ENCODE results near the gene OR1J2.

The OR1J2 gene

GRCh38 chr9:122538757-122539156 is 28.2 kb downstream of the OR1J2 start:
- TF ChIP-seq, protein P1, sequence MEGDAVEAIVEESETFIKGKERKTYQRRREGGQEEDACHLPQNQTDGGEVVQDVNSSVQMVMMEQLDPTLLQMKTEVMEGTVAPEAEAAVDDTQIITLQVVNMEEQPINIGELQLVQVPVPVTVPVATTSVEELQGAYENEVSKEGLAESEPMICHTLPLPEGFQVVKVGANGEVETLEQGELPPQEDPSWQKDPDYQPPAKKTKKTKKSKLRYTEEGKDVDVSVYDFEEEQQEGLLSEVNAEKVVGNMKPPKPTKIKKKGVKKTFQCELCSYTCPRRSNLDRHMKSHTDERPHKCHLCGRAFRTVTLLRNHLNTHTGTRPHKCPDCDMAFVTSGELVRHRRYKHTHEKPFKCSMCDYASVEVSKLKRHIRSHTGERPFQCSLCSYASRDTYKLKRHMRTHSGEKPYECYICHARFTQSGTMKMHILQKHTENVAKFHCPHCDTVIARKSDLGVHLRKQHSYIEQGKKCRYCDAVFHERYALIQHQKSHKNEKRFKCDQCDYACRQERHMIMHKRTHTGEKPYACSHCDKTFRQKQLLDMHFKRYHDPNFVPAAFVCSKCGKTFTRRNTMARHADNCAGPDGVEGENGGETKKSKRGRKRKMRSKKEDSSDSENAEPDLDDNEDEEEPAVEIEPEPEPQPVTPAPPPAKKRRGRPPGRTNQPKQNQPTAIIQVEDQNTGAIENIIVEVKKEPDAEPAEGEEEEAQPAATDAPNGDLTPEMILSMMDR (IDR thresholded peaks at IDR 0.05; ENCODE audit: low read depth, low read length, missing control alignments): no peak
- DNase-seq (ENCODE audit: low read depth): no peak
- no peak overlapping the region for H3K4me3 ChIP-seq (ENCODE audit: low read depth, low read length)

- DNase-seq (ENCODE audit: low read depth): no peak
- no peak overlapping the region for H3K4me3 ChIP-seq (ENCODE audit: low read depth, low read length)
- TF ChIP-seq, protein P1 (IDR thresholded peaks at IDR 0.05; ENCODE audit: low read depth, low read length, missing control alignments): no peak
These were observed 35.6 kb downstream of the OR1J2 start for GRCh38 chr9:122546196-122546595.

DNA sequence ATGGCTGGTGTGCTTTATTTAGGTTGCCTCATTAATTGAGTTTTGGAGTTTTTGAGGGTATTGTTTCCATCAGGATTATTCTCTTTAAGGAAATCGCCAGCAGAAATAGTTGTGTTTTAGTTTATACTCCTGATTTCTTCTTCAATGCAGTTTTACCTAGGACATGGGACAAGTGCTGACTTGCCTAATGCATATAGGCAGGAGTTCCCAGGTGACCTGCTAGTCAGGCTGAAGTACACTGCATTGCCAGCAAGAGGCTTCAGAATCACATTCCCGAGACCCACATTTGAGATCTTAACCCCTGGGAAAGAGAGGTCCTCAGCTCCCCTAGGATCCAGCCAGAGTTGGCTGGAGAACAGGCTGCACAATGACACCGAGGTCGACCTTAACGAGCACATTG is 40.8 kb downstream of the OR1J2 start:
- no peak for DNase-seq (ENCODE audit: low read depth)
- H3K4me3 ChIP-seq (ENCODE audit: low read depth, low read length): no peak overlapping the region
- TF ChIP-seq, protein P1 (IDR thresholded peaks at IDR 0.05; ENCODE audit: low read depth, low read length, missing control alignments): no peak

DNA sequence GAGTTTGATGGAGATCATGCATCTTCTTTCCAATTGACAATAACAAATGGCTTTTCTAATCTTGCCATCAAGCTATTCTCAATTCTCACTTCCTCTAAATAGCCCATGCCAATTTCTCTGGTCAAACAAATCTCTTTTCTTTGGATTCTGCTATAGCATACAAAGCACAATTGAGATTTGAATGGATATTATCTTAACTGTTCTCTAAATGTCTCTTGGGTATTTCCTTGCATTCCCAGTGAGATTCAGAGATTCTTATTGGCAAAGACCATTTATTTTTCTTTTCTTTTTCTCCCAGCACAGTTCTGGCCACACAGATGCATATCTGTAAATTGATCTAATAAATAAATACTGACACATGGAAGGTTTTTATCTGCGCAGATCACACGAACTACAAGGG is 42.2 kb downstream of the OR1J2 start, which contains the start of gene OR1N2:
OR1N2 (plus strand) TSS at position 301 of the 400 bp plus-strand sequence. CDS start 100 bp downstream, outside the sequence.
- no peak within 1 kb of the TSS for H3K4me3 ChIP-seq (ENCODE audit: low read depth, low read length)
- DNase-seq (ENCODE audit: low read depth): no peak
- TF ChIP-seq, protein P1 (IDR thresholded peaks at IDR 0.05; ENCODE audit: low read depth, low read length, missing control alignments): no peak

Data from GM12864 (cell line).